ENCODE results near the gene CORIN. TPM values are rescaled to one million over a fixed set of nuclear protein-coding genes. Genes with fewer than 3 reads are reported as not detected.

The CORIN gene
- polyA plus RNA-seq, 1 of the 3 experiments (the other 2 are of a cell fraction): 1.1 TPM

- Histone ChIP-seq H3K27ac (ENCODE audit: low read depth in 2 of 2, low read length in 1 of 2) (peak overlapping the region in 1 of 2 experiments; percentile 43; a peak in 1 of 4 replicates), H2AFZ (ENCODE audit: low read depth) (peak overlapping the region; percentile 75; the same call in 1 of the 2 replicates), H3F3A (replicated peaks; ENCODE audit: insufficient read depth) (peaks cover 20% of the 10 kb centered on the region), H3K9me2 (no peaks in the 10 kb centered on the region), H3K36me3 (replicated peaks in 1 of 2; ENCODE audit: control insufficient read depth in 1 of 2, insufficient read depth in 2 of 2, low read length in 1 of 2) (peaks cover under 1 to 14% of the 10 kb centered on the region in 2 experiments), H4K20me1 (ENCODE audit: insufficient read depth) (no peaks in the 10 kb centered on the region), H3K9ac (peak overlapping the region; percentile 37; the same call in 1 of the 2 replicates), H3K4me3 (ENCODE audit: low read depth in 2 of 2, low read length in 1 of 2) (peak overlapping the region; percentile 60 to 67), H3K9me3 (peaks cover 7% of the 10 kb centered on the region; the same call in 1 of the 2 replicates), H3K4me2 (peak overlapping the region; percentile 71), H3K79me2 (ENCODE audit: insufficient read depth) (no peaks in the 10 kb centered on the region), H3K4me1 (ENCODE audit: control insufficient read depth in 1 of 2, insufficient read depth in 2 of 2, low read depth in 1 of 2, low read length in 1 of 2) (peaks cover 0 to 9% of the 10 kb centered on the region in 2 experiments; a peak in 2 of 4 replicates), H3K27me3 (ENCODE audit: insufficient read depth) (no peaks in the 10 kb centered on the region)
- TF ChIP-seq RAD21 (IDR thresholded peaks at IDR 0.05; ENCODE audit: low read length): 0 out of 2 replicates have a peak, but pooled peaks have one; percentile 8
- no peak for TF ChIP-seq ELF1 (IDR thresholded peaks at IDR 0.05)
- TF ChIP-seq POLR2AphosphoS5 (IDR thresholded peaks at IDR 0.05; ENCODE audit: low read depth, low read length): peak; percentile 20; the same call in 1 of the 2 replicates
- TF ChIP-seq CHD2 (IDR thresholded peaks at IDR 0.05; ENCODE audit: low read length, partially characterized antibody): peak; percentile 1
- TF ChIP-seq SMC3 (IDR thresholded peaks at IDR 0.05; ENCODE audit: low read depth, low read length): peak; percentile 7; the same call in 1 of the 2 replicates
- TF ChIP-seq NRF1 (IDR thresholded peaks at IDR 0.05; ENCODE audit: low read depth, low read length): 0 out of 2 replicates have a peak, but pooled peaks have one; percentile 17
- DNase-seq: peak; percentile 79
- CTCF ChIA-PET: interaction anchor here (0.6 to 8.6 kb wide), 73 partner anchors 10 to 1376 kb away, joined by 3 to 417 read pairs (median 5); partner anchors contain the start of gene NFXL1
- POLR2A ChIA-PET: interaction anchor here (1.2 to 1.3 kb wide), 2 partner anchors 77 to 132 kb away, joined by 4 to 7 read pairs; partner anchors contain the start of gene NFXL1
- WGBS (ENCODE audit: low lambda C conversion rate): 19% methylated on average over 6 of the region's 58 CpGs
Measured at GRCh38 chr4:47837094-47837907, 566 bp downstream of the CORIN start.

GRCh38 chr4:47836641-47837093 is 1.2 kb downstream of the CORIN start:
- peak overlapping the region; percentile 71 for H3K4me2 ChIP-seq
- POLR2A ChIA-PET: interaction anchor here (0.6 to 1.3 kb wide), 3 partner anchors 15 to 132 kb away, joined by 3 to 7 read pairs (median 4); partner anchors contain the start of gene NFXL1
- H3K79me2 ChIP-seq (ENCODE audit: insufficient read depth): no peaks in the 10 kb centered on the region
- H3K4me1 ChIP-seq (ENCODE audit: control insufficient read depth in 1 of 2, insufficient read depth in 2 of 2, low read depth in 1 of 2, low read length in 1 of 2): peaks cover 0 to 9% of the 10 kb centered on the region in 2 experiments; a peak in 2 of 4 replicates
- CTCF ChIA-PET: interaction anchor here (0.5 to 8.6 kb wide), 78 partner anchors 10 to 1376 kb away, joined by 3 to 417 read pairs (median 5); partner anchors contain the start of gene NFXL1
- peaks cover 0 to 10% of the 10 kb centered on the region in 2 experiments for H3K36me3 ChIP-seq (replicated peaks in 1 of 2; ENCODE audit: control insufficient read depth in 1 of 2, insufficient read depth in 2 of 2, low read length in 1 of 2)
- peaks cover 17% of the 10 kb centered on the region for H3F3A ChIP-seq (replicated peaks; ENCODE audit: insufficient read depth)
- H3K27me3 ChIP-seq (ENCODE audit: insufficient read depth): no peaks in the 10 kb centered on the region
- no peaks in the 10 kb centered on the region for H4K20me1 ChIP-seq (ENCODE audit: insufficient read depth)
- peaks cover 7% of the 10 kb centered on the region; the same call in 1 of the 2 replicates for H3K9me3 ChIP-seq
- DNase-seq: peak; percentile 88
- peak overlapping the region; percentile 75 for H2AFZ ChIP-seq (ENCODE audit: low read depth)
- peak; percentile 85 for TF ChIP-seq SMC3 (IDR thresholded peaks at IDR 0.05; ENCODE audit: low read depth, low read length)
- TF ChIP-seq REST (IDR thresholded peaks at IDR 0.05; ENCODE audit: low read depth, low read length): 0 out of 2 replicates have a peak, but pooled peaks have one; percentile 6
- TF ChIP-seq RXRA (IDR thresholded peaks at IDR 0.05; ENCODE audit: borderline replicate concordance, low read depth): no peak
- peak; percentile 93 for TF ChIP-seq RAD21 (IDR thresholded peaks at IDR 0.05; ENCODE audit: low read length)
- TF ChIP-seq CTCF (IDR thresholded peaks at IDR 0.05): peak; percentile 74
- WGBS (ENCODE audit: low lambda C conversion rate): 0% methylated on average over 18 of the region's 27 CpGs
- peak overlapping the region in 1 of 2 experiments; percentile 43; a peak in 1 of 4 replicates for H3K27ac ChIP-seq (ENCODE audit: low read depth in 2 of 2, low read length in 1 of 2)
- no peaks in the 10 kb centered on the region for H3K9me2 ChIP-seq
- H3K9ac ChIP-seq: peak overlapping the region; percentile 37; the same call in 1 of the 2 replicates
- peak overlapping the region; percentile 60 to 67 for H3K4me3 ChIP-seq (ENCODE audit: low read depth in 2 of 2, low read length in 1 of 2)

All from SK-N-SH (cell line).